ENCODE data around the gene LAG3.

Gene LAG3

GRCh38 chr12:6782119-6782518 is 9.8 kb downstream of the LAG3 start:
- Histone ChIP-seq H3K4me3 (ENCODE audit: extremely low read depth, insufficient read depth, low read length, poor library complexity, severe bottlenecking) (no peak overlapping the region), H3K27ac (ENCODE audit: low read depth, low read length, severe bottlenecking) (no peak overlapping the region), H3K4me1 (ENCODE audit: control insufficient read depth, insufficient read depth, low read length, poor library complexity, severe bottlenecking) (peaks cover 13% of the 10 kb centered on the region), H3K9me3 (ENCODE audit: control insufficient read depth, low read length) (no peaks in the 10 kb centered on the region), H3K36me3 (ENCODE audit: control insufficient read depth, insufficient read depth, low read length) (peaks cover 3% of the 10 kb centered on the region)
- 80 to 81% methylated on average over 3 to 4 of the region's 6 CpGs for WGBS, 2 experiments (ENCODE audit: insufficient coverage in 2 of 2)

GRCh38 chr12:6782850-6783566 is 10.7 kb downstream of the LAG3 start:
- Histone ChIP-seq H3K36me3 (ENCODE audit: control insufficient read depth, insufficient read depth, low read length) (no peaks in the 10 kb centered on the region), H3K27ac (ENCODE audit: low read depth, low read length, severe bottlenecking) (no peak overlapping the region), H3K4me1 (ENCODE audit: control insufficient read depth, insufficient read depth, low read length, poor library complexity, severe bottlenecking) (peaks cover 11% of the 10 kb centered on the region), H3K9me3 (ENCODE audit: control insufficient read depth, low read length) (no peaks in the 10 kb centered on the region), H3K4me3 (ENCODE audit: extremely low read depth, insufficient read depth, low read length, poor library complexity, severe bottlenecking) (no peak overlapping the region)
- 85 to 92% methylated on average over 5 to 7 of the region's 10 CpGs for WGBS, 2 experiments (ENCODE audit: insufficient coverage in 2 of 2)

DNA sequence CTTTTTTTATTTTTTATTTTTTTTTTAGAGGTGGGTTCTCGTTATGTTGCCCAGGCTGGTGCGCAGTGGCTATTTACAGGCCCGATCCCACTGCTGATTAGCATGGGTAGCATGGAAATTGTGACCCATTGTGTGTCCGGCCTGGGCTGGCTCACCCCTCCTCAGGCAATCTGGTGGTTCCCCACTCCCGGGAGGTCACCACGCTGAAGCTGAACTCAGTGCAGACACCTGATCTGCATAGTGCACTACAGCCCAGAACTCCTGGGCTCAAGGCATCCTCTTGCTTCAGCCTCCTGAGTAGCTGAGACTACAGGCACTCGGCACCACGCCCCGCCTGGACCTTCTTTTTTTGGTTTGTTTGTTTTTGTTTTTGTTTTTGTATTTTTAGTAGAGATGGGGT is 11.5 kb downstream of the LAG3 start:
- WGBS, 2 experiments (ENCODE audit: insufficient coverage in 2 of 2), result 81 to 93% methylated on average over 6 to 9 of the region's 9 CpGs
- Histone ChIP-seq H3K4me3 (ENCODE audit: extremely low read depth, insufficient read depth, low read length, poor library complexity, severe bottlenecking) (no peak overlapping the region), H3K4me1 (ENCODE audit: control insufficient read depth, insufficient read depth, low read length, poor library complexity, severe bottlenecking) (peaks cover 4% of the 10 kb centered on the region), H3K27ac (ENCODE audit: low read depth, low read length, severe bottlenecking) (no peak overlapping the region), H3K9me3 (ENCODE audit: control insufficient read depth, low read length) (no peaks in the 10 kb centered on the region), H3K36me3 (ENCODE audit: control insufficient read depth, insufficient read depth, low read length) (no peaks in the 10 kb centered on the region)

- H3K9me3 ChIP-seq (ENCODE audit: control insufficient read depth, low read length), result no peaks in the 10 kb centered on the region
- H3K4me1 ChIP-seq (ENCODE audit: control insufficient read depth, insufficient read depth, low read length, poor library complexity, severe bottlenecking), result peaks cover 9% of the 10 kb centered on the region
- no peak overlapping the region for H3K4me3 ChIP-seq (ENCODE audit: extremely low read depth, insufficient read depth, low read length, poor library complexity, severe bottlenecking)
- no peak overlapping the region for H3K27ac ChIP-seq (ENCODE audit: low read depth, low read length, severe bottlenecking)
- no peaks in the 10 kb centered on the region for H3K36me3 ChIP-seq (ENCODE audit: control insufficient read depth, insufficient read depth, low read length)
- whole genome bisulfite sequencing, 2 experiments (ENCODE audit: insufficient coverage in 2 of 2), result 72 to 87% methylated on average over 4 to 5 of the region's 5 CpGs
Observed at GRCh38 chr12:6784296-6784695, 12.0 kb downstream of the LAG3 start.

GRCh38 chr12:6784761-6785160 is 12.4 kb downstream of the LAG3 start:
- Histone ChIP-seq H3K4me3 (ENCODE audit: extremely low read depth, insufficient read depth, low read length, poor library complexity, severe bottlenecking) (no peak overlapping the region), H3K4me1 (ENCODE audit: control insufficient read depth, insufficient read depth, low read length, poor library complexity, severe bottlenecking) (peaks cover 13% of the 10 kb centered on the region), H3K36me3 (ENCODE audit: control insufficient read depth, insufficient read depth, low read length) (no peaks in the 10 kb centered on the region), H3K9me3 (ENCODE audit: control insufficient read depth, low read length) (no peaks in the 10 kb centered on the region), H3K27ac (ENCODE audit: low read depth, low read length, severe bottlenecking) (no peak overlapping the region)
- WGBS, 2 experiments (ENCODE audit: insufficient coverage in 2 of 2), result 82 to 87% methylated on average over 4 to 5 of the region's 5 CpGs

- Histone ChIP-seq H3K4me3 (ENCODE audit: extremely low read depth, insufficient read depth, low read length, poor library complexity, severe bottlenecking) (no peak overlapping the region), H3K9me3 (ENCODE audit: control insufficient read depth, low read length) (no peaks in the 10 kb centered on the region), H3K36me3 (ENCODE audit: control insufficient read depth, insufficient read depth, low read length) (no peaks in the 10 kb centered on the region), H3K27ac (ENCODE audit: low read depth, low read length, severe bottlenecking) (no peak overlapping the region), H3K4me1 (ENCODE audit: control insufficient read depth, insufficient read depth, low read length, poor library complexity, severe bottlenecking) (peaks cover 13% of the 10 kb centered on the region)
- WGBS, 2 experiments (ENCODE audit: insufficient coverage in 2 of 2), result 60 to 73% methylated on average over 1 to 6 of the region's 9 CpGs
Observed at GRCh38 chr12:6786416-6787094, 14.2 kb downstream of the LAG3 start.

DNA sequence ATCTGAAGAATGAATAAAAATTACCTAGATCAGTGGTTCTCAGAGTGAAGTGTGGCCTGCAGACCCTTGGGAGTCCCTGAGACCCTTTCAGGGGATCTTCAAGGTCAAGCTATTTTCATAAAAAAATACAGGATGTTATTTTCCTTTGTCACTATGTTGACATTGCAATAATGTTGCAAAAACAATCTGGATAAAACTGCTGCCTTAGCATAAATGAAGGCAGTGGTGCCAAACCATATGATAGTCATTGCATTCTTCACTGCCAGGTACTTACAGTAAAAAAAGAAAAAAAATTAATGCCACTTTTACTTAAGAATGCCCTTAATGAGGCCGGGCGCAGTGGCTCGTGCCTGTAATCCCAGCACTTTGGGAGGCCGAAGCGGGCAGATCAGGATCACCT is 15.0 kb downstream of the LAG3 start:
- Histone ChIP-seq H3K9me3 (ENCODE audit: control insufficient read depth, low read length) (no peaks in the 10 kb centered on the region), H3K36me3 (ENCODE audit: control insufficient read depth, insufficient read depth, low read length) (no peaks in the 10 kb centered on the region), H3K4me3 (ENCODE audit: extremely low read depth, insufficient read depth, low read length, poor library complexity, severe bottlenecking) (no peak overlapping the region), H3K27ac (ENCODE audit: low read depth, low read length, severe bottlenecking) (no peak overlapping the region), H3K4me1 (ENCODE audit: control insufficient read depth, insufficient read depth, low read length, poor library complexity, severe bottlenecking) (peaks cover 15% of the 10 kb centered on the region)
- WGBS, 2 experiments (ENCODE audit: insufficient coverage in 2 of 2), result 88 to 93% methylated on average over 3 to 5 of the region's 5 CpGs

GRCh38 chr12:6788972-6789924 is 16.9 kb downstream of the LAG3 start, which contains the start of gene CD4:
Gene CD4 (plus strand): TSS chr12:6789528. CDS start chr12:6800139, 10,611 bp downstream.
- Histone ChIP-seq H3K27ac (ENCODE audit: low read depth, low read length, severe bottlenecking) (no peak within 1 kb of the TSS), H3K4me3 (ENCODE audit: extremely low read depth, insufficient read depth, low read length, poor library complexity, severe bottlenecking) (no peak within 1 kb of the TSS), H3K9me3 (ENCODE audit: control insufficient read depth, low read length) (no peaks in the 10 kb centered on the region), H3K4me1 (ENCODE audit: control insufficient read depth, insufficient read depth, low read length, poor library complexity, severe bottlenecking) (peaks cover 22% of the 10 kb centered on the region), H3K36me3 (ENCODE audit: control insufficient read depth, insufficient read depth, low read length) (no peaks in the 10 kb centered on the region)
- WGBS, 2 experiments (ENCODE audit: insufficient coverage in 2 of 2), result 66 to 77% methylated on average over 12 to 15 of the region's 18 CpGs

DNA sequence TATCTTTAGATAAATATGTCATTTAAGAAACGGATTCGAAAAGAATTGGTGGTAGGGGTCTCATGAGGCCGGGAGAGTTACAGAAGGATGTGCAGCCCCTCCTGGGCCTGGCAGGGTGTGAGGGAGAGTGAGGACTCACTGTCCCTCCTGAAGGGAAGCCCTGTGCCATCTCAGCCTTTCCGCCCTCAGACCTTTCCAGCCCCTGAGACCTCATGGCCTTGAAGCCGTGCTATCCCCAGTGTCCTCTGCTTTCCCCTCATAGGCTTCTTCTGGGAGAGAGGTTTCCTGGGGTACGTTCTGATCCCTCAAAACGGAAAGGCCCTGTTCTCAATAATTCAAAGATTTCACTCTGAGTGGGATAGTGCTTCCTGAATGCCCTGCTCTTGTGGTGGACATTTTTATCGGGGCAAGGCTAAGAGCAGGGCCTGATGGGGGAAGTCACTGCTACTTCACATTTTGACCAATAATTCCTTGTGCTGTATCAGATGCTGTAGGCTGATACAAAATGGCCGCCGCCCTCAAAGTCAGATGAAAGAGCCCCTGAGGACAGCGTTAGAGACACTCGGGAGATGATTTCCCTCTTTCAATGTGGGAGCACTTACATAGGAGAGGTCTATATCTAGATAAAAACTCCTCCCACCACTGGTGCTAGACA is 18.3 kb downstream of the LAG3 start:
- no peaks in the 10 kb centered on the region for H3K36me3 ChIP-seq (ENCODE audit: control insufficient read depth, insufficient read depth, low read length)
- WGBS, 2 experiments (ENCODE audit: insufficient coverage in 2 of 2), result 90 to 97% methylated on average over 5 to 10 of the region's 12 CpGs
- no peak overlapping the region for H3K27ac ChIP-seq (ENCODE audit: low read depth, low read length, severe bottlenecking)
- H3K4me3 ChIP-seq (ENCODE audit: extremely low read depth, insufficient read depth, low read length, poor library complexity, severe bottlenecking), result no peak overlapping the region
- H3K9me3 ChIP-seq (ENCODE audit: control insufficient read depth, low read length), result no peaks in the 10 kb centered on the region
- H3K4me1 ChIP-seq (ENCODE audit: control insufficient read depth, insufficient read depth, low read length, poor library complexity, severe bottlenecking), result peaks cover 22% of the 10 kb centered on the region

DNA sequence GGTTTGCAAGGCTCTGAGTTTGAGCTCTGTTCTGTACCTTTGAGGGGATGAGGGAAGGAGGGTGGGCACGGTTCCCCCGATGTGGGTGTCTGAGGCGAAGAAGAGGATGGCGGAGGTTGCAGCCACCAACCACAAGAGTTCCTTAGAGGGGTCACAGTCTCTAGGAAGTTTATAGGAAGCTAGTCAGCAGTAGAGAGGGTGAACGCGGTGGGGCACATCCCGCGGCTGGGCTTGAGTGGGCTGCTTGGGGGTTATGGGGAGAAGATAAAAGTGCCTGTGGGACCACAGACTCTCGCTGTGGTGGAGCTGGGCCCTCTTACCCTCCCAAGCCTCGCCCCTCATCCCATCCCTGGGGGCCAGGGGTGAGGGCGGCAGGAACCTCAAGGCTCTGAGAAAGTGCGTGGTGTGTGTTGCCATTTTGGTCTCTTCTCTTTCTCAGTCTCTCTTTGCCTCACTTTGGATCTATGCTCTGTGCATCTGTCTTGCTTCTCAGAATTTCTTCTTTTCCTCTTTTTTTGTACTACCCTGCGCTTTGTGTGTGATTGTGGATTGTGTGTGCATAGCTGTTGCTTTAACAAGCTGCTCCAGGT is 19.7 kb downstream of the LAG3 start:
- 93 to 95% methylated on average over 7 to 8 of the region's 13 CpGs for WGBS, 2 experiments (ENCODE audit: insufficient coverage in 2 of 2)
- Histone ChIP-seq H3K9me3 (ENCODE audit: control insufficient read depth, low read length) (no peaks in the 10 kb centered on the region), H3K36me3 (ENCODE audit: control insufficient read depth, insufficient read depth, low read length) (no peaks in the 10 kb centered on the region), H3K4me1 (ENCODE audit: control insufficient read depth, insufficient read depth, low read length, poor library complexity, severe bottlenecking) (peaks cover 18% of the 10 kb centered on the region), H3K4me3 (ENCODE audit: extremely low read depth, insufficient read depth, low read length, poor library complexity, severe bottlenecking) (no peak overlapping the region), H3K27ac (ENCODE audit: low read depth, low read length, severe bottlenecking) (no peak overlapping the region)

All from mesodermal cell (in vitro differentiated cells).